ENCODE measurements around the gene CXCL16. TPM values are rescaled to one million over a fixed set of nuclear protein-coding genes. Genes with fewer than 3 reads are reported as not detected.

CXCL16 gene
- total RNA-seq, 1 experiment from 2014 or later, result 4.5 TPM

DNA sequence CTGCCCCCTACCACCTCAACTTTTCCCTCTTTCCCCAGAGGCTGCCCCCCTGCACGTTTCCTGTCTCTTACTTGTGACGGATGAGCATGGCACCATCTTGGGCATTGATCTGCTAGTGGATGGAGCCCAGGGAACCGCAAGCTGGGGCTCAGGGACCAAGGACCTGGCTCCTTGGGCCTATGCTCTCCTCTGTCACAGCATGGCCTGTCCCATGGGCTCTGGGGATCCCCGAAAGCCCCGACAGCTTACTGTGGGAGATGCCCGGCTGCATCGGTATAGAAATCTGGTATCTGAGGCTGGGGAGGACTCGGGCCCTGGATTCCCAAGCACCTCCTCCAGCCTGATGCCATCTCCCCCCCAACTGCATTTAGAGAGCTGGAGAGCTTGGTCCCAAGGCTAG, 1.8 kb upstream of the CXCL16 start:
- no peak overlapping the region for H4K91ac ChIP-seq (ENCODE audit: insufficient read length, low read depth, low read length)

More for the DNA sequence above, 1.8 kb upstream of the CXCL16 start:
- Histone ChIP-seq H2AFZ (ENCODE audit: low read length) (no peak overlapping the region), H2BK120ac (ENCODE audit: low read depth, low read length, poor library complexity, severe bottlenecking) (no peak overlapping the region), H2BK12ac (ENCODE audit: insufficient read length, low read depth, low read length) (no peak overlapping the region), H3T11ph (ENCODE audit: low read length) (no peak overlapping the region), H2BK15ac (ENCODE audit: low read depth, low read length) (no peak overlapping the region), H3K4me1 (ENCODE audit: insufficient read depth, low read length) (no peaks in the 10 kb centered on the region), H2BK5ac (ENCODE audit: insufficient read length, low read length) (no peak overlapping the region), H3K27me3 (ENCODE audit: insufficient read depth, low read length) (peaks cover 35% of the 10 kb centered on the region), H3K4ac (ENCODE audit: low read depth, low read length) (no peak overlapping the region), H3K14ac (ENCODE audit: insufficient read depth, low read length) (no peak overlapping the region), H3K56ac (ENCODE audit: insufficient read length, low read depth, low read length) (no peak overlapping the region), H4K20me1 (ENCODE audit: control insufficient read depth, insufficient read depth, insufficient read length) (no peaks in the 10 kb centered on the region), H2AK5ac (ENCODE audit: insufficient read length, low read length) (no peak overlapping the region), H4K5ac (ENCODE audit: insufficient read length, low read depth, low read length) (no peak overlapping the region), H3K79me2 (ENCODE audit: insufficient read depth, low read length) (no peaks in the 10 kb centered on the region), H3K9me3 (ENCODE audit: control insufficient read depth, low read depth, low read length) (no peaks in the 10 kb centered on the region), H3K4me2 (ENCODE audit: insufficient read depth, insufficient read length, low read length) (no peak overlapping the region), H3K27ac (ENCODE audit: insufficient read length, low read depth, low read length) (no peak overlapping the region), H3K9ac (ENCODE audit: extremely low read depth, insufficient read length, low read length) (no peak overlapping the region), H3K79me1 (ENCODE audit: insufficient read depth, low read depth, low read length, poor library complexity, severe bottlenecking) (no peaks in the 10 kb centered on the region), H3K18ac (ENCODE audit: insufficient read length, low read depth, low read length) (no peak overlapping the region), H3K23me2 (ENCODE audit: insufficient read length, low read depth, low read length, poor library complexity, severe bottlenecking) (peaks cover 11% of the 10 kb centered on the region), H2BK20ac (ENCODE audit: low read depth, low read length, poor library complexity, severe bottlenecking) (no peak overlapping the region), H3K23ac (ENCODE audit: insufficient read length, low read depth, low read length) (no peak overlapping the region), H4K8ac (replicated peaks; ENCODE audit: insufficient read length, low read depth, low read length) (no peak overlapping the region)
- Mint-ChIP-seq H3K4me1 (peaks cover 25 to 30% of the 10 kb centered on the region in 2 experiments), H3K27ac (no peak overlapping the region), H3K9me3 (no peaks in the 10 kb centered on the region), H3K27me3 (ENCODE audit: low read depth) (peaks cover 89% of the 10 kb centered on the region), H3K4me3 (peak overlapping the region in 1 of 2 experiments; percentile 28; a peak in 2 of 5 replicates), H3K36me3 (ENCODE audit: insufficient read depth in 1 of 3, low read depth in 3 of 3) (peaks cover 0 to 3% (median 0%) of the 10 kb centered on the region in 3 experiments; a peak in 1 of 7 replicates)
- WGBS (ENCODE audit: extremely low coverage, insufficient read length, low lambda C conversion rate), result no CpG with 5 or more reads among the region's 8 CpGs
- TF ChIP-seq, protein P1, sequence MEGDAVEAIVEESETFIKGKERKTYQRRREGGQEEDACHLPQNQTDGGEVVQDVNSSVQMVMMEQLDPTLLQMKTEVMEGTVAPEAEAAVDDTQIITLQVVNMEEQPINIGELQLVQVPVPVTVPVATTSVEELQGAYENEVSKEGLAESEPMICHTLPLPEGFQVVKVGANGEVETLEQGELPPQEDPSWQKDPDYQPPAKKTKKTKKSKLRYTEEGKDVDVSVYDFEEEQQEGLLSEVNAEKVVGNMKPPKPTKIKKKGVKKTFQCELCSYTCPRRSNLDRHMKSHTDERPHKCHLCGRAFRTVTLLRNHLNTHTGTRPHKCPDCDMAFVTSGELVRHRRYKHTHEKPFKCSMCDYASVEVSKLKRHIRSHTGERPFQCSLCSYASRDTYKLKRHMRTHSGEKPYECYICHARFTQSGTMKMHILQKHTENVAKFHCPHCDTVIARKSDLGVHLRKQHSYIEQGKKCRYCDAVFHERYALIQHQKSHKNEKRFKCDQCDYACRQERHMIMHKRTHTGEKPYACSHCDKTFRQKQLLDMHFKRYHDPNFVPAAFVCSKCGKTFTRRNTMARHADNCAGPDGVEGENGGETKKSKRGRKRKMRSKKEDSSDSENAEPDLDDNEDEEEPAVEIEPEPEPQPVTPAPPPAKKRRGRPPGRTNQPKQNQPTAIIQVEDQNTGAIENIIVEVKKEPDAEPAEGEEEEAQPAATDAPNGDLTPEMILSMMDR (conservative IDR thresholded peaks at IDR 0.05), result no peak
- DNase-seq, result no peak

Measured in H9 (cell line).